Stimulated activated naive B cell treated with anti-CD40 and anti-IgM and Interleukin-4, amounts not matched to agents 10 μg/mL and 1 μg/mL and 100 μg/mL, for 72 hours (primary cell): ENCODE results near the gene SRCIN1.
"Not testable (repeated sequence)": the region's sequence is repeated elsewhere in the genome, so short reads cannot be mapped to it uniquely, and the experiment has no call there.

Experiments used
- ATAC-seq, 2 donors: fragments of 150-1000 bp; cut with Tn5 transposase; replicated peaks; 2 replicates each; pipeline ENCODE4 v1.10.0; 2021; ENCODE audit warnings: moderate library complexity in 1 of 2
- DNase-seq: peaks from one replicate; pipeline ENCODE4 v3.0.0; 2021
- H3K27ac Mint-ChIP-seq: one replicate; pipeline ENCODE4 v1.8.0; 2022; ENCODE audit warnings: mild to moderate bottlenecking, mixed read lengths
- H3K27me3 Mint-ChIP-seq, 2 donors: one replicate each; pipeline ENCODE4 v1.8.0; 2022; ENCODE audit warnings: mixed read lengths in 2 of 2
- H3K36me3 Mint-ChIP-seq, 2 donors: one replicate each; pipeline ENCODE4 v1.8.0; 2022; ENCODE audit warnings: mixed read lengths in 2 of 2, mild to moderate bottlenecking in 1 of 2
- H3K4me1 Mint-ChIP-seq, 2 donors: one replicate each; pipeline ENCODE4 v1.8.0; 2022; ENCODE audit warnings: mixed read lengths in 2 of 2, mild to moderate bottlenecking in 1 of 2
- H3K4me3 Mint-ChIP-seq, 2 donors: one replicate each; pipeline ENCODE4 v1.8.0; 2022; ENCODE audit warnings: mild to moderate bottlenecking in 2 of 2, mixed read lengths in 2 of 2, moderate library complexity in 1 of 2
- H3K9me3 Mint-ChIP-seq, 2 donors: one replicate each; pipeline ENCODE4 v1.8.0; 2022; ENCODE audit warnings: mixed read lengths in 2 of 2, mild to moderate bottlenecking in 1 of 2

The SRCIN1 gene

DNA sequence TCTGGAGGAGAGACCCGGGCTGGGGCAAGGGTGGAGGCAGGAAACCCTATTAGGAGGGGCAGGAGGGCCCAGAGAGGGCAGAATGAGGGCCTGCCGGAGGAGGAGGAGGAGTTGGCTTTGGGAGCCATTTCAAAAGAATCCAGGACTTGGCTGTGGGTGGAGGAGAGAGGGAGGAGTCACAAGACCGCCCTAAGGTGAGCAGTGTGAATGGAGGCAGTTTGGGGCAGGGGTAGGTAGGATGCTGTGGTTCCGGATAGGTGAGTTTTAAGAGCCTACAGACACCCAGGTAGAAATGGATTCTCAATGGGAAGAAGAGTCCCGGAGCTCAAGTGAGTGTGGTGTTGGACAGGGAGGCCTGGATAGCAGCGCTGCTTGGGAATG is 97.2 kb downstream of the SRCIN1 start:
- DNase-seq (no peak), ATAC-seq (no peak)
- H3K9me3 Mint-ChIP-seq: no peaks in the 10 kb centered on the region
- H3K27me3 Mint-ChIP-seq: peaks cover 41 to 49% of the 10 kb centered on the region in 2 donors
- H3K4me3 Mint-ChIP-seq: peak overlapping the region in 1 of 2 donors; percentile 19
- peaks cover 10 to 24% of the 10 kb centered on the region in 2 donors for H3K4me1 Mint-ChIP-seq
- no peak overlapping the region for H3K27ac Mint-ChIP-seq
- peaks cover 2 to 5% of the 10 kb centered on the region in 2 donors for H3K36me3 Mint-ChIP-seq

DNA sequence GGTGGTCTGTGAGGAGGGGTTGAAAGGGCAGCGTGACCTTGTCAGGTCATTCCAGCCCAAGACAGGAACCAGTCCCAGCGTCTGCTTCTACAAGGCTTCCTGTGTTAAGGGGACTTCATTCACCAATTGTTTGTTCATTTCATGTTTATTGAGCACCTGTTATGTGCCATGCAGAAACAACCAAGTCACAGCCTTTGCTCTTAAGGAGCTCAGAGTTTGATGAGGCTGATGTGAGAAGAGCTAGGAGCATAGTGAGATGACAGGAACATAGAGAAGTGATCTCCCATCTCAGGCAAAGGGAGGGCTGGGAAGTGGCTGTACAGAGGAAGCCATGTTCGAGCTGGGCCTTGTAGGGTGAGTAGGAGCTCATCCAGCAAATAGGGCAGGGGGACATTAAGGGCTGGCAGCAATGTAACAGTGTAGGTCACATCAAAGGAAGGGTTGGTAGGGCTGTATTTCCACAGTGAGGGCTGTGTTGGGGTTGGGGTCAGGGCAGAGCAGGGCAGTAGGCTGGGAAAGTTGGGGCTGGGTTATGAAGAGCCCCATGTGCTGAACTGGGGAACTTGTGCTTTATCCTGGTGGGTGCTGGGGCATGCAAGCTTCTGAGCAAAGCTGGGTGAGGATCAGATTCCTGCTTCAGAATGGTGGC is 97.7 kb downstream of the SRCIN1 start:
- Mint-ChIP-seq H3K4me3 (no peak overlapping the region), H3K4me1 (peaks cover 10 to 24% of the 10 kb centered on the region in 2 donors), H3K9me3 (no peaks in the 10 kb centered on the region), H3K36me3 (peaks cover 2 to 5% of the 10 kb centered on the region in 2 donors), H3K27ac (no peak overlapping the region), H3K27me3 (peaks cover 41 to 49% of the 10 kb centered on the region in 2 donors)
- DNase-seq (no peak), ATAC-seq (no peak)

DNA sequence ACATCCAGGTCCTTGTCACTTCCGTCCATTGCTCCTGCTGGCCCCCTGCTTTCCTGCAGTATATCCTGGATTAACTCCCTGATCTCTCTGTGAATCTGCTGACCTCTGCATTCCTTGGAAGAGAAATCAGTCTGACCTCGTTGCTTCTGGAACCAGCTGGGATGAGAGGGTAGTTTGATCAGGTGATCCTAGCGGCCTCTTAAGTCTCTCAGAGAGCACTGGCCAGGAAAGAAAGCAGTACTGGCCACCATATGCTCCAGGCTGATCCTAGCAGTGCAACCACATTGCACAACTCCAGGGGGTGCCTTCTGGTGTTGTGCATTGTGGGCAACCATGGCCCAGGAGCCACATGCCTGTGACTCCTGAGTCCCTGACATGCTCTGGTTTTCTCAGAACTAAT is 98.3 kb downstream of the SRCIN1 start:
- Mint-ChIP-seq H3K9me3 (no peaks in the 10 kb centered on the region), H3K36me3 (peaks cover 2 to 5% of the 10 kb centered on the region in 2 donors), H3K27ac (no peak overlapping the region), H3K4me3 (no peak overlapping the region), H3K4me1 (peaks cover 10 to 24% of the 10 kb centered on the region in 2 donors), H3K27me3 (peaks cover 38 to 46% of the 10 kb centered on the region in 2 donors)
- DNase-seq (no peak), ATAC-seq (no peak)

DNA sequence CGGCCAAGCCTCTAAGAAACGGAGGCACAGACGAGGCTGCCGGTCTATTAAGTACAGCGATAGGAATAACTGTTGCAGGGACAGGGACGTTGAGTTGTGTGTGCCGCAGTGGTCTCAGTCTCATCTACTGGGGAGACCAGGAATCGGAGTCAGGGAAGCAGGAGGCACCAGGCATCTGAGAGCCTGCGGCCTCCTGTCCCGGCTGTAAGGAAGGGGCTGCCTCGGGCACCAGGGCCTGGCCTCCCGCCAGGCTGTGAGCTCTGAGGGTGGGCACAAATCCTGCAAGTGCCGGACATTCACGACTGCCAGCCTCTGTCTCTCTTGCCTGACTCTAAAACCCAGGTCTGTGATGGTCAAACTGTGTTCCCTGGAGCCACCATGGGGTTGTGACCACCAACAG is 101.5 kb downstream of the SRCIN1 start:
- no peak overlapping the region for H3K4me3 Mint-ChIP-seq
- ATAC-seq (no peak), DNase-seq (no peak)
- H3K4me1 Mint-ChIP-seq: peaks cover 4 to 11% of the 10 kb centered on the region in 2 donors
- peaks cover 0 to 1% of the 10 kb centered on the region in 2 donors for H3K36me3 Mint-ChIP-seq
- H3K27me3 Mint-ChIP-seq: peaks cover 15 to 20% of the 10 kb centered on the region in 2 donors
- H3K9me3 Mint-ChIP-seq: no peaks in the 10 kb centered on the region
- no peak overlapping the region for H3K27ac Mint-ChIP-seq

DNA sequence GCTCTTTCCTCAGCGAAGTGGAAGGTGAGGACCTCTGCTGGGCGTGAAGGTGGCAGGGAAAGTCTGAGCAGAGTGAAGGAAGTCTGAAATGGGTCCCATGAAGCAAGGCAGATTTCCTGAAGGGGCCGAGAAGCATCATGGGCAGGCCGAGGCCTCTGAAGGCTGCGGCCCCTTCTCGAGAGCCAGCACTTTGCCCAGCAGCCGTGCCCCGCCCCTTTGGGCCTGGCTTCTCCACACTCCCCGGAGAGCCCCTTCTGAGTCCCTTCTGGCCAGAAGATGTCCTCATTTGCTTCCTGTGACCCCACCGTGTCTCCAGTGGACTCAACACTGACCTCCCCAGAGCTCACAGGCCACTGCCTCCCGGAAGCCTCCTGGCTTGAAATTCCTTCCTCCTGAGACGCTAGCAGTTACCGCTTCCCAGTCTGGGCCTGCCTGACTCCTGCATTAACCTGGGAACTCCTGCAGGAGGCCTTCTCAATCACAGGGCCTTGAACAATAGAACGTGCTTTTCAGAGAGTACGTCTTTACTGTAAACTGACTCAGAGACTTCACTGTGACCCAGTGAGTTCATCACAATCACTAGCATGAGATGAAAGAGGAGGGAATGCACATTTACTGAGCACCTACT is 102.4 kb downstream of the SRCIN1 start:
- H3K4me3 Mint-ChIP-seq: not testable (repeated sequence)

DNA sequence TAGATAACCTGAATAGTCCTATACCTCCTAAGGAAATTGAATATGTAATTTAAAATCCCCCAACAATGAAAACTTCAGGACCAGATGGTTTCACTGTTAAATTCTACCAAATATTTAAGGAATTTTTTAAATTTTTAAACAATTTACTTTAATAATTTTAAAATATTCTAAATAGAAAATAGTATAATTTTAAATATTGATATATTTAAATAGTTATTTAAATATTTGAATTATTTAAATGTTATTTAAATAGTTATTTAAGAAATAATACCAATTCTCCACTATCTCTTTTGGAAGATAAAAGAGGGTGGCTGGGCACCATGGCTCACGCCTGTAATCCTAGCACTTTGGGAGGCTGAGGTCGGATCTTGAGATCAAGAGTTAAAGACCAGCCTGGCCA is 104.0 kb downstream of the SRCIN1 start:
- not testable (repeated sequence) for H3K4me1 Mint-ChIP-seq, DNase-seq, H3K4me3 Mint-ChIP-seq, H3K27ac Mint-ChIP-seq, H3K36me3 Mint-ChIP-seq, ATAC-seq, H3K27me3 Mint-ChIP-seq, H3K9me3 Mint-ChIP-seq

More for the DNA sequence above, 102.4 kb downstream of the SRCIN1 start:
- H3K4me1 Mint-ChIP-seq, ATAC-seq, DNase-seq, H3K36me3 Mint-ChIP-seq, H3K9me3 Mint-ChIP-seq, H3K27ac Mint-ChIP-seq: not testable (repeated sequence)
- peaks cover 7 to 12% of the 10 kb centered on the region in 2 donors for H3K27me3 Mint-ChIP-seq

DNA sequence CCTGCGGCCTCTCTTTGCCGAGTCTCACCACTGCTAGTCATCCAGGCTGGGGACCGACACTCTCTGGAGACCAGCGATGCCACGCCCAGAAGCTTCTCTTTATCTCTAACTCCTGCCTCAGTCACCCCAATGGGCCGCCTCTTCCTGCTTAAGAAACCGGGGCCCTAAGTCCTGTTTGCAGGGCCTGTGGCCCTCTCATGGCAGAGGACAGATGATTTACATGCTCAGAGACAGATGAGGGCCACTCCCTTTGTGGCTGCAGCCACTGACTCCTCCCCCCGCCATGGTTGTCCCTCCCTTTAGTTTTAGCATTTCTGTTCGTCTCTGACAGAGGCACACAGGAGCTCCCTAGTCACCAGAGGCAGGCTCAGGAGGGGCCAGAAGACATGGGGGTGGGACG is 106.5 kb downstream of the SRCIN1 start:
- not testable (repeated sequence) for H3K9me3 Mint-ChIP-seq, DNase-seq, H3K27ac Mint-ChIP-seq, H3K4me3 Mint-ChIP-seq, H3K4me1 Mint-ChIP-seq, H3K36me3 Mint-ChIP-seq, H3K27me3 Mint-ChIP-seq, ATAC-seq

DNA sequence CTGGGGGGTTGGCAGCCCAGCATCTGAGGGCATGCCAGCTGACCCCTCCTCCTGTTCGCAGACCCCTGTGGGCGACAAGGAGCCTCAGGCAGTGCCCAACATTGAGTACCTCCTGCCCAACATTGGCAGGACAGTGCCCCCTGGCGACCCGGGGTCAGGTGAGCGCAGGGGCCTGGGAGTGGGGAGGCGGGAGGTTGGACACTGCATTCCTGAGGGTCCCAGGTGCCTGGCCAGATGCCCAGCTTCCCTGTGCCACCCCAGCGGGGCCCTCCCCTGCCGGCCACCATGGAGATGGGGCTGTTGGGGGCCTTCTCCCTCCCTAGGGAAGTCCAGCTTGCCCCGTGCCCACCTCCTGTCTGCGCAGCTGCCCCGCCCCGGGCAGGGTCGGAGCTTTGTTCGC is 107.4 kb downstream of the SRCIN1 start:
- no peak for ATAC-seq
- no peaks in the 10 kb centered on the region for H3K4me1 Mint-ChIP-seq
- peaks cover 6% of the 10 kb centered on the region in 2 donors for H3K9me3 Mint-ChIP-seq
- DNase-seq: no peak
- H3K4me3 Mint-ChIP-seq: no peak overlapping the region
- no peak overlapping the region for H3K27ac Mint-ChIP-seq
- H3K27me3 Mint-ChIP-seq: no peaks in the 10 kb centered on the region
- peaks cover 3 to 6% of the 10 kb centered on the region in 2 donors for H3K36me3 Mint-ChIP-seq

DNA sequence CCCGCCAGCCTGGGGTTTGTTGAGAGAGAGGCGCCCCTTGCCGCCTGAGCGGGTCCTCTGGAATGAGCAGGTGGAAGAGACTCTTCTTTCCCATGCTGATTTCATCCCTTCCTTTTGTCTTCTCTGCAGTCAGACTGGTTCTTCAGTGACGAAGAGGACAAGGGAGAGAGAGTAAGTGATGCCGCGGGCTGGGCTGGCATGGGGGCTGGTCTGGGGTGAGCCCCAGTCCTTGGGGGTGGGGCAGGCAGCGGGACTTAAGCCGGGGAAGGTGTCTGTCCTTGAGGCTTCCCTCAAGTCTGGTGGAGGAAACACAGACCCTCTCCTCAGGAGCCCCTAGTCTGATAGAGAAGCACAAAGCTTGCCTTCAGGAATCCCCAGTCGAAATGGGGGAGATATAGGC is 108.1 kb downstream of the SRCIN1 start:
- not testable (repeated sequence) for H3K36me3 Mint-ChIP-seq, ATAC-seq, DNase-seq, H3K4me3 Mint-ChIP-seq, H3K4me1 Mint-ChIP-seq, H3K27ac Mint-ChIP-seq, H3K9me3 Mint-ChIP-seq, H3K27me3 Mint-ChIP-seq

DNA sequence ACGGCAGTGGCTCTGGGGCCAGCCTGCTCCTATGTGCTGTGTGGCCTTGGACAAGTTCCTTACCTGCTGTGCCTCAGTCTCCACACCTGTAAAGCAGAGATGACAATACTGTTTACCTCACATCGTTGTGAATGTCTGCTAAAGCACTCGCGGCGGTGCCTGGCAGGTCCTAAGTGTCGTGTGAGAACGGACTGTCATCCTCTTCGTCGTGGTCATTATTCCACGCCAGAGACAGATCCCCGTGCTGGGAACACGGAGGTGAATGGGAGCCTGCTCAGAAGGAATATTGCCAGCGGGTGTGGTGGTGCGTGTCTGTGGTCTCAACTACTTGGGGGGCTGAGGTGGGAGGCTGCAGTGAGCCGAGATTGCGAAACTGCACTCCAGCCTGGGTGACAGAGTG is 111.6 kb downstream of the SRCIN1 start:
- not testable (repeated sequence) for ATAC-seq, H3K27ac Mint-ChIP-seq, H3K4me3 Mint-ChIP-seq, H3K4me1 Mint-ChIP-seq, H3K9me3 Mint-ChIP-seq, H3K27me3 Mint-ChIP-seq, H3K36me3 Mint-ChIP-seq, DNase-seq

DNA sequence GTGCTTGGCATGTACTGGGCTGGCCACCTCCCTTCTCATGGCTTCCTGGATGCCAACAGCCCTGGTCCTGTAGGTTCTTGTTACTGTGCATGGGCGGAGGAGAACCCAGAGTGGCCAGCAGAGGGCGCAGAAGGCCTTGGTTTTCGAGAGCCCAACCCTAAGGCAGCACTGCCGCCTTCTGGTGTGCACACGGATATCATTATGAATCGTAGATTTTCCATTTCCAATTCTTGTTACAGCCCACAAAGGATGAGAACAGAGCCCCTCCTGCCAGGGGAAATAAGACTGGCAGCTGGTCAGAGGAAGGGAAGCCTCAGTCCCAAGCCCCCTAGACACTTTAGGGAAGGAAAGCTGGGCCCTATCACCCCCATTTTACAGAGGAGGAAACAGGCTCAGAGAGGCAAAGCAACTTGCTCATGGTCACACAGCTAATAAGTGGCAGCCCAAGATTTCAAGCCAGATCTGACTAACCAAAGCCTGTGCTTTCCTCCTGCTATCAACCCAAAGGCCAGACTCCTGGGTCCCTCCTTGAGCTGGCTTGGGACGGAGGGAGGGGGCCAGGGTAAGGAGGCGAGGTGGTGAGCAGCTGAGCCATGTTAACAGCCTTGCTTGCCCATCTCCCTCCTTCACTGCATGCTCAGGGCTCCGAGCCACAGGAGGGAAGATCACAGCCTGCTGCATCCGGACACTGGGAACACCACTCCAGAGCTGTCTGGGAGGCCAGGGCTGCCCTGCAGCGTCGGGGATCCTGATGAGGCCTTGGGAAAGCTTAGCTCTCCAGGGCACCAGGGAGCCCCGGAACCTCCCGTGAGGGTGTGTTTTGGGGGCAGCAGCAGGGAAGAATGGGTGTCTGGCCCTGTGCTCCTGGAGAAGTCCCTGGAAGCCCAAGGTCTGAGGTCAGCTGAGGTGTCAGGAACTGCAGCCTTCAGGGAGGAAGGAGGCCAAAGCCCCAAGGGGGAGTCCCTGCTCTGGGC is 113.4 kb downstream of the SRCIN1 start:
- not testable (repeated sequence) for H3K27me3 Mint-ChIP-seq, H3K4me3 Mint-ChIP-seq, H3K9me3 Mint-ChIP-seq, H3K4me1 Mint-ChIP-seq, H3K36me3 Mint-ChIP-seq
- DNase-seq (peak; percentile 83), ATAC-seq (peak; percentile 84 to 85)
- H3K27ac Mint-ChIP-seq: peak overlapping the region; percentile 31

DNA sequence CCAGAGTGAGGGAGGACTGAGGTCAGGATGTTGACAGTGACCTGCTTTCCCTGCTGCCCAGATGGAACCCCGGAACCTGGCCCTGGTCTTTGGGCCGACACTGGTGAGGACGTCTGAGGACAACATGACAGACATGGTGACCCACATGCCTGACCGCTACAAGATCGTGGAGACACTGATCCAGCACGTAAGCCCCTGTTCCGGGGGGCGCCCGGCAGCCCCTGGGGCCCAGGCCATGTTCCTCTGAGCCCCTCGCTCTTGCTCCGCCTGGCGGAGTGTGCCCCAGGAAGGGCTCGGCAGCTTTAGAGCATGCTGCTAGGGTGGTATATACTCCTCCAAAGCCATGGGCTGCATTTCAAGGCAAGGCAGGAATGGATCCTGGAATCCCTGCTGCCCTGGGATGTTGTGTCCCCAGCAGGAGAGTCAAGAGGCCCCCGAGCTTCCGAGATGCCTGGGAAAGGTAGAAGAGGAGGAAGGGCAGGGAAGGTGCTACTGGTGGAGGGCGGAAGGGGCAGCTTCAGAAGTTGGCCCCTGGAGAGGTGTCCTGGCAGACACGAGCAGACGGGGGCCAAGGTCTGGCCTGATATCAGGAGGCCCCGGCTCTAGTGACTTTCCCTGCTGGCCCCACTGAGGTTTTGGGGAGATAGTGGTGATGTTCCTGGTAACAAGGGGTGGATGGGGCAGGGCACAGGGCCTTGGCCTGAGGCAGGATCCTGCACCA is 114.2 kb downstream of the SRCIN1 start:
- H3K27me3 Mint-ChIP-seq, ATAC-seq, H3K36me3 Mint-ChIP-seq, H3K4me3 Mint-ChIP-seq, H3K4me1 Mint-ChIP-seq, H3K9me3 Mint-ChIP-seq, DNase-seq: not testable (repeated sequence)
- peak overlapping the region; percentile 31 for H3K27ac Mint-ChIP-seq

DNA sequence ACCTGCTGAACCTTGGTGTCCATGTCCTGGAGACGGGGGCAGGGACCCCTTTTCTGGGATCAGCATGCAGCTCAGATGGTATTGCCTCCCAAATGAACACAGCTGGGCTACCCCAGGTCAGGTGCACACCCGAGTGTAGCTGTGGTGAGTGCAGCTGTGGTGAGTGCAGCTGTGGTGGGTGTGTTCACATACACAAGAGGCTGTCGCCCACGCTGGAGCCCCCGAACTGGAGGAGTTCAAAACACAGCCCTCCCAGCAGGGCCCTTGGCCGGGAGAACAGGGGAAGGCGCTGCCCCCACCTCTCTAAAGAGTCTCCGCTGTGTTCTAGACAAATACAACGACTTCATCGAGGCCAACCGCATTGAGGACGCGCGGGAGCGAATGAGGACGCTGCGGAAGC is 116.0 kb downstream of the SRCIN1 start:
- DNase-seq, H3K9me3 Mint-ChIP-seq, H3K27me3 Mint-ChIP-seq, H3K27ac Mint-ChIP-seq, H3K4me3 Mint-ChIP-seq, H3K36me3 Mint-ChIP-seq, ATAC-seq: not testable (repeated sequence)
- H3K4me1 Mint-ChIP-seq: peaks cover 8 to 11% of the 10 kb centered on the region in 2 donors

DNA sequence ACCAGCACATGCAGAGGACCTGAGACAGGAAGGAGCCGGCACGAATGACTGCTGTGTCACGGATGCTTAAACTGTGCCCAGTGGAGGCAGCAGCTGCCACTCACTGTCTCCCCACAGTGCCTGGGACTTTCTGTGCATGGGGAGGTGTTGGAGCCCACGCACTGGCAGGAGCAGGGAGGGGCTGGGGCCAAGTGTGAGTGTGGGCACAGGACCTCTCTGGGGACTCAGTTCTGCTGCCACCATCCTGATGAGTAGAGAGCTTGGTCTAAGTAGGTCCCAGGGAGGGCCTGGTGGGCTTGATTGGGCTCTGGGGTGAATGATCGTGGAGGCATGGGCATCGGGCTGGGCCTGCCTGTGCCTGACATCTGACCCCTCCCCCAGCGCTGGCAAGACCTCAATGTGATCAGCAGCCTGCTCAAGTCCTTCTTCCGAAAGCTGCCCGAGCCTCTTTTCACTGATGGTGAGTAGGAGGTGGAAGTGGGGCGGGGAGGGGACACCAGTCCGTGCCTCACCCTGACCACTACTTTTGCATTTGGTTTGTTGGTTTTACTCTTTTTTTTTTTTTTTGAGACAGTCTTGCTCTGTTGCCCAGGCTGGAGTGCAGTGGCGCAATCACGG is 120.0 kb downstream of the SRCIN1 start:
- peaks cover 8 to 13% of the 10 kb centered on the region in 2 donors for H3K4me1 Mint-ChIP-seq
- ATAC-seq: peak; percentile 75 to 78
- not testable (repeated sequence) for H3K36me3 Mint-ChIP-seq, H3K9me3 Mint-ChIP-seq
- peak overlapping the region; percentile 80 for H3K27ac Mint-ChIP-seq
- peak overlapping the region; percentile 5 to 60 for H3K4me3 Mint-ChIP-seq
- DNase-seq: peak; percentile 72
- H3K27me3 Mint-ChIP-seq: peaks cover 0 to 12% of the 10 kb centered on the region in 2 donors
